Esophagus muscularis mucosa (tissue), 4 donors: Measurements from ENCODE around the gene TP53I3. TPM values are rescaled to one million over a fixed set of nuclear protein-coding genes. Genes with fewer than 3 reads are reported as not detected.

Source experiments
- DNase-seq: peaks from one replicate; pipeline ENCODE4 v3.0.0-alpha.2; 2017; ENCODE audit errors: extremely low spot score
- H3K27ac ChIP-seq, 4 donors: fragments of 200-600 bp; sonication (generic); replicated peaks in 1 of 4; 1 replicate in 3 of 4; 2 replicates in 1 of 4; pipeline ENCODE4 v1.5.1; 2016 to 2019; ENCODE audit warnings: mild to moderate bottlenecking in 1 of 4
- H3K27me3 ChIP-seq, 4 donors: fragments of 200-600 bp; sonication (generic); one replicate each; pipeline versions ENCODE4 v1.5.1 to v1.6.0; 2016 to 2019
- H3K36me3 ChIP-seq, 4 donors: fragments of 200-600 bp; sonication (generic); one replicate each; pipeline ENCODE4 v1.5.1; 2016 to 2019
- H3K4me1 ChIP-seq, 4 donors: fragments of 200-600 bp; sonication (generic); one replicate each; pipeline ENCODE4 v1.5.1; 2016 to 2019
- H3K4me3 ChIP-seq, 4 donors: fragments of 200-600 bp; sonication (generic); 1 replicate in 2 of 4; 2 replicates in 2 of 4; pipeline ENCODE4 v1.5.1; 2016 to 2019; ENCODE audit warnings: mild to moderate bottlenecking in 4 of 4, moderate library complexity in 1 of 4
- H3K9me3 ChIP-seq, 4 donors: fragments of 200-600 bp; sonication (generic); 1 replicate in 3 of 4; 2 replicates in 1 of 4; pipeline ENCODE4 v1.5.1; 2016 to 2019
- CTCF ChIP-seq, 3 experiments: fragments of 200-600 bp in 2 of 3; fragments of 450-650 bp in 1 of 3; sonication (generic) in 2 of 3; IDR thresholded peaks; one replicate each; pipeline ENCODE4 v1.5.1; 2017 to 2019; ENCODE audit warnings: antibody characterized with exemption in 3 of 3, mild to moderate bottlenecking in 2 of 3, moderate library complexity in 1 of 3
- EP300 ChIP-seq: sonication (generic); formaldehyde crosslinking; IDR thresholded peaks from one replicate; pipeline ENCODE4 v1.6.1; 2017; ENCODE audit warnings: antibody characterized with exemption
- POLR2A ChIP-seq: fragments of 450-650 bp; IDR thresholded peaks from one replicate; pipeline ENCODE4 v1.6.1; 2017; ENCODE audit warnings: antibody characterized with exemption, moderate library complexity, mild to moderate bottlenecking, low read depth
- POLR2AphosphoS5 ChIP-seq, 2 donors: sonication (generic); formaldehyde crosslinking; IDR thresholded peaks; one replicate each; pipeline ENCODE4 v1.6.1; 2017; ENCODE audit warnings: antibody characterized with exemption in 2 of 2
- WGBS: methylation state at CpG from one replicate; pipeline ENCODE4 v1.1.5; 2018; 5-methylcytosine and 5-hydroxymethylcytosine counted together
- intact Hi-C: fragments of 100-400 bp; cut with DNase I; formaldehyde crosslinking; loops from one replicate; pipeline ENCODE4 v1.15.1; 2023
- total RNA-seq, 4 donors: library from RNA; depleted of rRNA; stranded (reverse); fragments of >200 nt; gene quantifications; one replicate each; pipeline versions ENCODE4 v1.1.0 to v1.2.1, GENCODE V29; 2016

Gene TP53I3
- total RNA-seq, 4 donors from 2014 or later = 5.3 to 11.3 (median 9.6) TPM

- Histone ChIP-seq H3K9me3 (no peaks in the 10 kb centered on the region), H3K27me3 (no peaks in the 10 kb centered on the region), H3K4me1 (peaks cover 12 to 31% (median 16%) of the 10 kb centered on the region in 4 donors), H3K36me3 (peaks cover 13 to 72% (median 60%) of the 10 kb centered on the region in 4 donors), H3K27ac (no peak overlapping the region), H3K4me3 (no peak overlapping the region)
- TF ChIP-seq POLR2AphosphoS5 (IDR thresholded peaks at IDR 0.05) (no peak), POLR2A (no peak), EP300 (no peak), CTCF (IDR thresholded peaks at IDR 0.05) (no peak)
- intact Hi-C loops = no loop called here
- WGBS = 83% methylated on average over 4 of the region's 4 CpGs
- no peak for DNase-seq
Observed at GRCh38 chr2:24072259-24072658, 12.4 kb downstream of the TP53I3 start.

GRCh38 chr2:24065341-24065740, 19.3 kb downstream of the TP53I3 start:
- 86% methylated on average over 2 of the region's 2 CpGs for whole genome bisulfite sequencing
- H3K4me3 ChIP-seq = no peak overlapping the region
- no peaks in the 10 kb centered on the region for H3K9me3 ChIP-seq
- intact Hi-C loops = no loop called here
- H3K27ac ChIP-seq = no peak overlapping the region
- no peaks in the 10 kb centered on the region for H3K27me3 ChIP-seq
- H3K4me1 ChIP-seq = no peaks in the 10 kb centered on the region
- TF ChIP-seq EP300 (no peak), CTCF (IDR thresholded peaks at IDR 0.05) (no peak), POLR2AphosphoS5 (IDR thresholded peaks at IDR 0.05) (no peak), POLR2A (no peak)
- H3K36me3 ChIP-seq = peaks cover 17 to 51% (median 46%) of the 10 kb centered on the region in 4 donors
- no peak for DNase-seq

GRCh38 chr2:24058564-24059271, 25.9 kb downstream of the TP53I3 start:
- H3K9me3 ChIP-seq = no peaks in the 10 kb centered on the region
- no peaks in the 10 kb centered on the region for H3K4me1 ChIP-seq
- TF ChIP-seq CTCF (IDR thresholded peaks at IDR 0.05) (no peak), EP300 (no peak), POLR2A (no peak), POLR2AphosphoS5 (IDR thresholded peaks at IDR 0.05) (no peak)
- H3K27ac ChIP-seq = no peak overlapping the region
- H3K27me3 ChIP-seq = no peaks in the 10 kb centered on the region
- H3K4me3 ChIP-seq = no peak overlapping the region
- H3K36me3 ChIP-seq = no peaks in the 10 kb centered on the region
- no peak for DNase-seq
- intact Hi-C loops = no loop called here
- 92% methylated on average over 4 of the region's 4 CpGs for WGBS

GRCh38 chr2:24055750-24056149, 28.9 kb downstream of the TP53I3 start:
- TF ChIP-seq POLR2A (no peak), CTCF (IDR thresholded peaks at IDR 0.05) (no peak), POLR2AphosphoS5 (IDR thresholded peaks at IDR 0.05) (no peak), EP300 (no peak)
- Histone ChIP-seq H3K27ac (no peak overlapping the region), H3K9me3 (no peaks in the 10 kb centered on the region), H3K4me3 (no peak overlapping the region), H3K27me3 (no peaks in the 10 kb centered on the region), H3K4me1 (peaks cover 0 to 1% (median 0%) of the 10 kb centered on the region in 4 donors), H3K36me3 (no peaks in the 10 kb centered on the region)
- DNase-seq = no peak
- intact Hi-C loops = no loop called here
- WGBS = 98% methylated on average over 6 of the region's 6 CpGs
